MG63 (cell line): ENCODE measurements around the gene PDLIM4. TPM values are rescaled to one million over a fixed set of nuclear protein-coding genes. Genes with fewer than 3 reads are reported as not detected.

ENCODE experiments used
- DNase-seq: peaks from one replicate; pipeline ENCODE4 v3.0.0-alpha.2; 2020
- H3K27me3 ChIP-seq: fragments of 250-450 bp; sonication (Bioruptor Pico); 2 replicates; pipeline ENCODE4 v1.5.1; 2020; ENCODE audit warnings: mild to moderate bottlenecking, moderate library complexity
- H3K36me3 ChIP-seq: fragments of 250-450 bp; sonication (Bioruptor Pico); 2 replicates; pipeline ENCODE4 v1.5.1; 2020; ENCODE audit warnings: mild to moderate bottlenecking, moderate library complexity
- H3K4me3 ChIP-seq: fragments of 250-450 bp; sonication (Bioruptor Pico); 2 replicates; pipeline ENCODE4 v1.5.1; 2020; ENCODE audit warnings: mild to moderate bottlenecking, moderate library complexity
- H3K9me3 ChIP-seq: fragments of 250-450 bp; sonication (Bioruptor Pico); 2 replicates; pipeline ENCODE4 v1.5.1; 2020; ENCODE audit warnings: mild to moderate bottlenecking, moderate library complexity
- total RNA-seq: library from RNA; depleted of rRNA; stranded (reverse); fragments of >200 nt; shearing (Covaris generic); gene quantifications from 2 replicates; pipeline ENCODE4 v1.2.3, GENCODE V29; 2014; ENCODE audit warnings: low replicate concordance; rRNA removed

Gene PDLIM4, protein sequence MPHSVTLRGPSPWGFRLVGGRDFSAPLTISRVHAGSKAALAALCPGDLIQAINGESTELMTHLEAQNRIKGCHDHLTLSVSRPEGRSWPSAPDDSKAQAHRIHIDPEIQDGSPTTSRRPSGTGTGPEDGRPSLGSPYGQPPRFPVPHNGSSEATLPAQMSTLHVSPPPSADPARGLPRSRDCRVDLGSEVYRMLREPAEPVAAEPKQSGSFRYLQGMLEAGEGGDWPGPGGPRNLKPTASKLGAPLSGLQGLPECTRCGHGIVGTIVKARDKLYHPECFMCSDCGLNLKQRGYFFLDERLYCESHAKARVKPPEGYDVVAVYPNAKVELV
- total RNA-seq, result 71.1 and 130 TPM in 2 replicates

DNA sequence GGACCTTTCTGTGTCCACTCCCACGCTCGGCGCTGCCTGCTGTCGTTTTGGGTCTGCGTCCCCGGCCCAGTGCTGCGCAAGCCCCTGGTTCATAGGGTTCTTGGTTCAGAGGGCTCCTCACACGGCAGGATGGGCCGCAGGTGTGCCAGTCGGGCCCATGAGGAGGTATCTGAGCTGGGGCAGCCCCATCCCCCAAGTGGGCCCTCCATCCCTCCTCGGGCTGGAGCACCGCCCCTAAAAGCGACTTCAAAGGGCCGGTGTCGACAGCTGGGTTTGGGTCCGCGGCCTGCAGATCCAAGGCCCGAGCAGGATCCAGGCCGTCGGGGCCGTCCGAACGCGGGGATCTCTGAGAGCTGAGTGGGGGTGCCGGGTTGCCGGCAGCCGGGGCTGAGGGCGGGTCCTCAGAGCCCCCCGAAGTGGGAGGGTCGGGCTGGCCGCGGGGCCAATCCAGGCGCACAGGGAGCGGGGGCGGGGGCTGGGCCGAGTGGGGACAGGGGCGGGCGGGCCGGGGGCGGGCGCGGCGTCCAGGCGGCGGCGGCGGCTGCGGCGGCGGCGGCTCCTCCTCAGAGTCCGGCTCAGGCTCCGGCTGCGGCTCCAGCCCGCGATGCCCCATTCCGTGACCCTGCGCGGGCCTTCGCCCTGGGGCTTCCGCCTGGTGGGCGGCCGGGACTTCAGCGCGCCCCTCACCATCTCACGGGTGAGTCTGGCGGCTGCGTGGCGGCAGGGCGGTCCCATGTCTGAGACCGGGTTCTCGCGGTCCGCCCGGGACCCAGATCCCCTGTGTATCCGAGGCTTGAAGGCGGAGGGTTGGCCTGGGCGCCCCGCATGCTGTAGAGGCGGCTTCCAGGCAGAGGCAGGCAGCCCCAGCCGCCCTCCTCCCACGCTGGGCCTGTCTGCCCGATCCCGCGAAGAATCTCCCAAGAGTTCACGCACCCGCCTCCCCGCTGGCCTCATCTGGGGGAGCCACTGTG is at the start of gene PDLIM4:
PDLIM4 (plus strand) TSS at position 566 of the 971 bp plus-strand sequence; CDS start at position 605, 39 bp downstream.
- H3K4me3 ChIP-seq, result peak within 1 kb of the TSS; percentile 79
- DNase-seq, result peak; percentile 53
- no peaks in the 10 kb centered on the region for H3K27me3 ChIP-seq
- no peaks in the 10 kb centered on the region for H3K9me3 ChIP-seq
- H3K36me3 ChIP-seq, result peaks cover 23% of the 10 kb centered on the region

DNA sequence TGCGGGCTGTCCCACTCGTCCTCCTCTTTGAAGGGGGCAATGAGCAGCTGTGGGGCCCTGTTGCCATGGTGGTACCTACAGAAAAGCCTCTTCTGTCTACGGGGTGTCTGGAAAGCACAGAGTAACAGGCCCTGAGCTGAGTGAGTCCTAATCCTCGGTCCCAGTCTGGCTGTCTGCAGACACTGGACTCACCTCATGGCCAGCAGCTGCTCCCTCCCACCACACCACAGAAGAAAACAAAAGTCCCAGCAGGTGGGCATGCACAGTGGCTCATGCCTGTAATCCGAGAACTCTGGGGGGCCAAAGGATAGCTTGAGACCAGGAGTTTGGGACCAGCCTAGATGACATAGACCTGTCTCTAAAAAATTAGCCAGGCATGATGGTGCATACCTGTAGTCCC is 49.7 kb upstream of the PDLIM4 start:
- Histone ChIP-seq H3K9me3 (no peaks in the 10 kb centered on the region), H3K4me3 (no peak overlapping the region), H3K36me3 (peaks cover 49% of the 10 kb centered on the region), H3K27me3 (no peaks in the 10 kb centered on the region)
- no peak for DNase-seq

GRCh38 chr5:132209131-132209530 is 48.4 kb upstream of the PDLIM4 start:
- Histone ChIP-seq H3K9me3 (no peaks in the 10 kb centered on the region), H3K36me3 (peaks cover 48% of the 10 kb centered on the region), H3K4me3 (no peak overlapping the region), H3K27me3 (no peaks in the 10 kb centered on the region)
- no peak for DNase-seq

GRCh38 chr5:132209901-132210545 is 47.5 kb upstream of the PDLIM4 start:
- no peak for DNase-seq
- no peak overlapping the region for H3K4me3 ChIP-seq
- H3K27me3 ChIP-seq, result no peaks in the 10 kb centered on the region
- peaks cover 47% of the 10 kb centered on the region for H3K36me3 ChIP-seq
- H3K9me3 ChIP-seq, result no peaks in the 10 kb centered on the region

GRCh38 chr5:132210944-132211343 is 46.6 kb upstream of the PDLIM4 start:
- H3K27me3 ChIP-seq, result no peaks in the 10 kb centered on the region
- no peaks in the 10 kb centered on the region for H3K9me3 ChIP-seq
- no peak for DNase-seq
- H3K36me3 ChIP-seq, result peaks cover 46% of the 10 kb centered on the region
- no peak overlapping the region for H3K4me3 ChIP-seq

DNA sequence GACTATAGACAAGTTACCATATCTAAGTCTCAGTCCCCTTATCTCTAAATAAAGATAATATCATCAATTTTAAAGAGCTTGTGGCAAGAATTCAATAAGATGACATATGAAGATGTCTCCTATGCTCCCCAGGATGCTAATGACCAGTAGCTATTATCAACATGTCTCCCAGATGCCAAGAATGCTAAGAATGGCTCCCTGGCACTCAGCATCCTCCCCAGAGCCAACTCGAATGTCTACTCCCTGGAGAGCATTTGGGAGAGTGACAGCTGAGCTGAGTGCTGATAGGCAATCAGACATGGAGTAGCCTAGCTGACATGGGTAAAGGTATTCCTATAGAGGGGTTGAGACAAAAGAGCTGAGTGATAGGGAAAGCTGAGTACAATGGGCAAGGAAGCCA is 45.7 kb upstream of the PDLIM4 start:
- DNase-seq, result peak; percentile 80
- H3K27me3 ChIP-seq, result no peaks in the 10 kb centered on the region
- H3K9me3 ChIP-seq, result no peaks in the 10 kb centered on the region
- peaks cover 46% of the 10 kb centered on the region for H3K36me3 ChIP-seq
- H3K4me3 ChIP-seq, result no peak overlapping the region

DNA sequence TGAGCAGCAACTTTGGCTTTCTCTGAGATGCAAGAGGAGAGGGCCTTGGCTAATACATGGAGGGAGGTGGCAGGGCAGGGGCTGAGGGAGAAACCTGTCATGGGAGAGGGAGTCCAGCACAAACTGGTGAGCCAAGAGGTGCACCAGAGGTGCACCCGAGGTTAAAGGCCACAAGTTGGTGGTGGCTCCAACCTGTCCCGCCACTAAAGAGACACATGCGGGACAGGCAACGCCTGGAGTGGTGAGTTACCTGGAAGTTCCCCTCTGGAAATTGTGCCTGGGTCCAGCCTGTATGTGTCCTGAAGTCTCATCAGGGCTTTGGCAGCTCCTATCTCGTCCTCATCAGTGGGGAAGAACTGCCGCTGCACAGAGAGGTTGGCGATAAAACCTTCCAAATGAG is 43.8 kb upstream of the PDLIM4 start:
- no peak overlapping the region for H3K4me3 ChIP-seq

GRCh38 chr5:132214491-132214890 is 43.0 kb upstream of the PDLIM4 start:
- peaks cover 36% of the 10 kb centered on the region for H3K36me3 ChIP-seq
- no peak for DNase-seq

More for the DNA sequence above, 43.8 kb upstream of the PDLIM4 start:
- Histone ChIP-seq H3K9me3 (no peaks in the 10 kb centered on the region), H3K27me3 (no peaks in the 10 kb centered on the region), H3K36me3 (peaks cover 38% of the 10 kb centered on the region)
- DNase-seq, result no peak

DNA sequence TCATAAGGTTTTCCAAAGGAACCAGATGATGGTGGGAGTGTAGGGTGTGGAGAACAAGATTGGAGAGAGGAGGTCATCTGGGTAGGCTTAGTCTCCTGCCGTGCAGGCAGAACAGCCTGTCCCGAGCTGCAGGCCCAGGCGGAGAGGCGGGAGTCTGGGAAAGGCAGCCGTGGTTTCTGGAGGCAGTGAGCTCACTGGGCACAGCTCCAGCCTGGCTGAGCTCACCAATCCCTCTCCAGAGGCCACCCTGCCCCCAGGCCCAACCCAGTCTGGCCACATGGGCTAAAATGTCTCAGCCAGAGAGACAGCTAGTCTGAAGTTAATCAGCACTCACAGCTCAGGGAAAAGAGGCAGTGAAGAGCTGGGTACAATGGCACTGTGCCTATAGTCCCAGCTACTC is 42.2 kb upstream of the PDLIM4 start:
- H3K9me3 ChIP-seq, result no peaks in the 10 kb centered on the region
- H3K36me3 ChIP-seq, result peaks cover 32% of the 10 kb centered on the region
- H3K4me3 ChIP-seq, result no peak overlapping the region
- H3K27me3 ChIP-seq, result no peaks in the 10 kb centered on the region
- DNase-seq, result peak; percentile 100

More at GRCh38 chr5:132214491-132214890, 43.0 kb upstream of the PDLIM4 start:
- Histone ChIP-seq H3K9me3 (no peaks in the 10 kb centered on the region), H3K4me3 (no peak overlapping the region), H3K27me3 (no peaks in the 10 kb centered on the region)

GRCh38 chr5:132218321-132218720 is 39.2 kb upstream of the PDLIM4 start:
- Histone ChIP-seq H3K9me3 (no peaks in the 10 kb centered on the region), H3K36me3 (peaks cover 16% of the 10 kb centered on the region), H3K27me3 (no peaks in the 10 kb centered on the region), H3K4me3 (no peak overlapping the region)
- DNase-seq, result no peak

DNA sequence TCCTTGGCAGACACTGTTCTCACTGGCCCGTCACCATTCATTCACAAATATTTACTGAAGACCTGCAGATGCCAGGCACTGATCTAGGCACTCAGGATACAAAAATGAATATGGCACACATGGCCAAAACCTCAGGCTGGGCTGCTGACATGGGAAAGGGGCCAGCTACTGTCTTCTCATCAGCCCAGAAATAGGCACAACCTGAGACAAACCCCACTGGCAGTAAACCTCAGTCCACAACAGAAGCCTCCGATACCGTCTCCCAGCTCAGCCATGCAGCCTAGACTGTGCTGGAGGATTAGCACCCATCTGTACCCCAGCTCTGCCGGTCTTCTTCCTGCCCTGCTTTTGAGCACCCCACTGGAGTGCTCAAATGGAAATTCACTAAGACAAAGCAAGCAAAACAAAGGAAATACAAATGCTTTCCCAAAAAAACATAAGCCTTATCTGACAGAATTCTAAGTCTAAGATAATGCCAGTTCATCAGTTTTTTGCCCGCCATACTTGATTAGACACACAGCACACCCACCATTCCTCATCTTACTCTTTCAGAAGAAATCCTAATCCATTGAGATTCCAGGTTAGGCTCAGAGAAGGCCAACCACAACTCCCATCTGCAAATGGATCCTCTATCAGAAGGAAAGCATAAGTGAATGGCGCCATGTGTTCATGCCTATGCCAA is 38.1 kb upstream of the PDLIM4 start:
- Histone ChIP-seq H3K36me3 (peaks cover 9% of the 10 kb centered on the region), H3K9me3 (no peaks in the 10 kb centered on the region), H3K27me3 (no peaks in the 10 kb centered on the region), H3K4me3 (no peak overlapping the region)
- DNase-seq, result no peak

DNA sequence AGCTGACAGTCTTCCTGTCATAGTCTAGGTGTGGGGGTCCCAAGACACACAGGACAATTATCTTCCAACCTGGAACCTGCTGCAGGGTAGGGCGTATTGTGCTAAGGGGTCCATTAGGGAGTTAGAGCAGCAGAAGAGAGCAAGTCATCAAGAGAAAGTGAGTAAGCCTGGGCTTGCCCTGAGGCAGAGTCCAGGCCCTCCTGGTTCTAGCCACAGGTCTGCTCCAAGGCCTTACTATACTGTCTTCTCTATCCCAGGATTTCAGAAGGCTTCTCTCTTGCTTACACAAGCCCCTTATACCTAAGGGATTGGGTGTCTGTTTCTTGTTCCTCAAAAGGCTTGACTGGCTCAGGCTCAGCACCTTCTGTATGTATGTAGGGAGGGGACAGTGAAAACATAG is 37.5 kb upstream of the PDLIM4 start:
- DNase-seq, result no peak
- no peaks in the 10 kb centered on the region for H3K27me3 ChIP-seq
- no peaks in the 10 kb centered on the region for H3K9me3 ChIP-seq
- no peak overlapping the region for H3K4me3 ChIP-seq
- peaks cover 4% of the 10 kb centered on the region for H3K36me3 ChIP-seq

DNA sequence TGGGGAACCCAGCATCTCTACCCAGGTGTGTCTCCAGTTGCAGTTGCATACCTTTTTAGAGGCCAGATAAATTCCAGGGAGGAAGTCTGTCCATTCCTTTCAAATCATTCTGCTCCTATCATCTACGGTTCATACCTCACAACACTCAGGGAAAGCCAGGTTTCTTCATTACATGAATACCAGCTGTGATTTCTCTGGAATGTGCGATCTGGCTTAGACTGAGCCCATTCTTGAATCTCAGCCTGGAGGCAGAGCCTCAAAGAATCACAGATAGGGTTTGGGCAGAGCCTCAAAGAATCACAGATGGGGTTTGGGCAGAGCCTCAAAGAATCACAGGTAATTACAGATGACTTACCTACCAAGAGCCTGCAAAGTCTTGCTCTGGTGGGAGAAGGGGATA is 37.0 kb upstream of the PDLIM4 start:
- Histone ChIP-seq H3K9me3 (no peaks in the 10 kb centered on the region), H3K4me3 (no peak overlapping the region), H3K36me3 (peaks cover 3% of the 10 kb centered on the region; the same call in 1 of the 2 replicates), H3K27me3 (no peaks in the 10 kb centered on the region)
- DNase-seq, result no peak

DNA sequence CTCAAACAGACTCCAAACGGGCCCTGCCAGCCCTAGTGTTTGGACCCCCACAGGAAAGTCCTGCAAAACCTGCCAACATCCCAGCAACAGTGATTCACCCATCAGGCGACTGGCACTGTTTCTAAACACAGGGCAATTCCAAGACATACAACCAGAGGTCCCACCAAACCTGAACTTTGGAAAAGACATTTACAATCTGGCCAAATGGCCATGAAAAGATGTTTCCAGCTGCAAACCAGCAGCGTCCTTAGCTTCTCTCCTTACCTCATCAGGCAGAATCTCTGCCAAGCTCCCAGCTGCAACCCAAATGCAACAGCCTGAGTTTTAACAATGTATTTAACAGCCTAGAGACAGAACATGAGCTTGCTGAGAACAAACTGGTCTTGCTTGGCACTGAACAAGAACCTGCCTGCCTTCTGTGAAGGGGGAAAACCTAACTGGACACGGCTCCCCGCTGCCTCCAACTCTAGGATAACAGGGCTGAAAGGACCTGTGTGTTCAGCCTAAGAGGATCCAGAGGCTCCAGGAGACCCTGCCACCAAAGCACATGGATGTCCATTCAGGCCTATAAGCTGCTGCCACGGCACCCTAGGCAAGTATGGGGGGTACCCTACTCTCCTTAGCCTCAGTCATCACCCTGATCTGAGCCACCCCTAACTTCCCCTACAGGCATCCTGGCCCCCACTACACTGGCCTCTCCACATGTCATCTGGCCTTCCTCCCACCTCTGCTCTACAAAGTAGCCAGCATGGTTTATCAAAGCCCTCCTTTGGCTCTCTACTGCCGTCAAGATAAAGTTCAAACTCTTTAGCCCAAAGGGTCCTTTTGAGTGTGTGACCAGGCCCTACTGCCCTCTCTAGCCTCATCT is 35.5 kb upstream of the PDLIM4 start:
- no peaks in the 10 kb centered on the region for H3K36me3 ChIP-seq
- H3K4me3 ChIP-seq, result no peak overlapping the region
- no peaks in the 10 kb centered on the region for H3K27me3 ChIP-seq
- DNase-seq, result peak; percentile 95
- no peaks in the 10 kb centered on the region for H3K9me3 ChIP-seq

DNA sequence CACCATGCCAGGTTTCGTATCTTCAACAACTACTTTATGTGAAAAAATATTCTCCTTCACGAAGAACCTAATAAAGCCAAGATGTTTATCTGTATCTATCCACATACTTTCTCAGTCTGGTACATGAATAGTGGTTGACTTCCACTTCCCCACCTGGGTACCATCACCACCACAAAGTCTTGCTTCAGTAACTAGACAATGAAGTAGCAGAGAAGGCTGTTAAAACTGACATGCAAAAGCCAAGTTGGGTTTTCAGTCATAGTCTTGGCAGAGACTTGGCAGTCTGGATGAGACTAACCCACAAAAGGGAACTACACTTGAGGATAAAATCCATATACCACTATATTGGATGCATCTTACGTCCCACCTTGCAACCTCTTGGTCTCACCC is 34.9 kb upstream of the PDLIM4 start:
- H3K36me3 ChIP-seq, result no peaks in the 10 kb centered on the region
- no peaks in the 10 kb centered on the region for H3K9me3 ChIP-seq
- no peak overlapping the region for H3K4me3 ChIP-seq
- DNase-seq, result no peak
- H3K27me3 ChIP-seq, result no peaks in the 10 kb centered on the region

- DNase-seq, result no peak
- no peak overlapping the region for H3K4me3 ChIP-seq
- no peaks in the 10 kb centered on the region for H3K9me3 ChIP-seq
- no peaks in the 10 kb centered on the region for H3K27me3 ChIP-seq
- no peaks in the 10 kb centered on the region for H3K36me3 ChIP-seq
Measured at GRCh38 chr5:132223861-132224260, 33.6 kb upstream of the PDLIM4 start.
